Muscle layer of duodenum (tissue), 2 donors: Measurements from ENCODE around the gene IFT27.

ENCODE experiments used
- H3K27ac ChIP-seq: one replicate; pipeline ENCODE4 v1.7.0; 2013; ENCODE audit warnings: mild to moderate bottlenecking, low read length
- H3K27me3 ChIP-seq: one replicate; pipeline ENCODE4 v1.7.0; 2013; ENCODE audit warnings: low read depth, mild to moderate bottlenecking, control low read depth, low read length
- H3K36me3 ChIP-seq, 2 donors: one replicate each; pipeline ENCODE4 v1.7.0; 2013; ENCODE audit warnings: low read length in 2 of 2, control low read depth in 1 of 2, mild to moderate bottlenecking in 1 of 2; ENCODE audit not compliant: insufficient read depth in 2 of 2, control insufficient read depth in 1 of 2
- H3K4me1 ChIP-seq, 2 donors: one replicate each; pipeline ENCODE4 v1.7.0; 2013; ENCODE audit warnings: low read length in 2 of 2, mild to moderate bottlenecking in 2 of 2, control low read depth in 1 of 2, moderate library complexity in 1 of 2; ENCODE audit not compliant: insufficient read depth in 2 of 2, control insufficient read depth in 1 of 2
- H3K4me3 ChIP-seq, 2 donors: one replicate each; pipeline ENCODE4 v1.7.0; 2013; ENCODE audit warnings: low read length in 2 of 2, low read depth in 1 of 2, mild to moderate bottlenecking in 1 of 2
- H3K9me3 ChIP-seq, 2 donors: one replicate each; pipeline ENCODE4 v1.7.0; 2013; ENCODE audit warnings: low read length in 2 of 2, control low read depth in 1 of 2, mild to moderate bottlenecking in 1 of 2; ENCODE audit not compliant: control insufficient read depth in 1 of 2
- donor health status: healthy.

The IFT27 gene

DNA sequence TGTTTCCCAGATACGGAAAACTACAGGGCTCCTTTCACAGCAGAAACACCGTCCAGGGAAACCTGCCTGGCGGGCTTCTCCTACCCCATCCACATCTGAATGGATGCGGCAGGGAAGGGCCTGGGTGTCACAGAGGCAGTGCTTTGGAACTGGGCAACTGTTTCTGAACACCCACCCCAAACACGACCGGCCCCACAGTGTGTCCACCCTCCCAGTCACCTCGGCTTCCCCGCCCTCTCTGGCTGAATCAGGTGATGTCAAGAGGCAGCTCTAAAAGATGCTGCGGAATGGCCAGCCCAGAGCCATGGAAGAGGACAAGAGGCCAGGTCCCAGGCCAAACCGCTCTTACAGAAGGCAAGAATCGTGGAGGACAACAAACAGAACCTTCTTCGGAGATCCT, 22.0 kb downstream of the IFT27 start:
- Histone ChIP-seq H3K36me3 (no peaks in the 10 kb centered on the region), H3K4me3 (no peak overlapping the region), H3K27ac (no peak overlapping the region), H3K27me3 (peaks cover 9% of the 10 kb centered on the region), H3K9me3 (no peaks in the 10 kb centered on the region), H3K4me1 (no peaks in the 10 kb centered on the region)

GRCh38 chr22:36753120-36753802, 22.7 kb downstream of the IFT27 start:
- H3K9me3 ChIP-seq, result no peaks in the 10 kb centered on the region
- no peak overlapping the region for H3K4me3 ChIP-seq
- no peaks in the 10 kb centered on the region for H3K4me1 ChIP-seq
- H3K27me3 ChIP-seq, result peaks cover 9% of the 10 kb centered on the region
- no peak overlapping the region for H3K27ac ChIP-seq
- H3K36me3 ChIP-seq, result no peaks in the 10 kb centered on the region

GRCh38 chr22:36746375-36746970, 29.4 kb downstream of the IFT27 start:
- no peaks in the 10 kb centered on the region for H3K9me3 ChIP-seq
- H3K27me3 ChIP-seq, result peaks cover 6% of the 10 kb centered on the region

GRCh38 chr22:36745301-36745995, 30.5 kb downstream of the IFT27 start:
- H3K27me3 ChIP-seq, result peaks cover 6% of the 10 kb centered on the region
- H3K4me3 ChIP-seq, result no peak overlapping the region
- no peaks in the 10 kb centered on the region for H3K36me3 ChIP-seq
- H3K4me1 ChIP-seq, result no peaks in the 10 kb centered on the region
- H3K9me3 ChIP-seq, result no peaks in the 10 kb centered on the region
- no peak overlapping the region for H3K27ac ChIP-seq

More at GRCh38 chr22:36746375-36746970, 29.4 kb downstream of the IFT27 start:
- no peaks in the 10 kb centered on the region for H3K4me1 ChIP-seq
- no peak overlapping the region for H3K27ac ChIP-seq
- no peaks in the 10 kb centered on the region for H3K36me3 ChIP-seq
- H3K4me3 ChIP-seq, result no peak overlapping the region

- Histone ChIP-seq H3K27me3 (peaks cover 6% of the 10 kb centered on the region), H3K27ac (no peak overlapping the region), H3K4me1 (no peaks in the 10 kb centered on the region), H3K36me3 (no peaks in the 10 kb centered on the region), H3K9me3 (no peaks in the 10 kb centered on the region), H3K4me3 (no peak overlapping the region)
These were observed 31.1 kb downstream of the IFT27 start for GRCh38 chr22:36744791-36745190.

- H3K36me3 ChIP-seq, result no peaks in the 10 kb centered on the region
- no peaks in the 10 kb centered on the region for H3K4me1 ChIP-seq
- peaks cover 6% of the 10 kb centered on the region for H3K27me3 ChIP-seq
- no peaks in the 10 kb centered on the region for H3K9me3 ChIP-seq
- no peak overlapping the region for H3K4me3 ChIP-seq
- no peak overlapping the region for H3K27ac ChIP-seq
These were observed 31.5 kb downstream of the IFT27 start for GRCh38 chr22:36744413-36744765.

DNA sequence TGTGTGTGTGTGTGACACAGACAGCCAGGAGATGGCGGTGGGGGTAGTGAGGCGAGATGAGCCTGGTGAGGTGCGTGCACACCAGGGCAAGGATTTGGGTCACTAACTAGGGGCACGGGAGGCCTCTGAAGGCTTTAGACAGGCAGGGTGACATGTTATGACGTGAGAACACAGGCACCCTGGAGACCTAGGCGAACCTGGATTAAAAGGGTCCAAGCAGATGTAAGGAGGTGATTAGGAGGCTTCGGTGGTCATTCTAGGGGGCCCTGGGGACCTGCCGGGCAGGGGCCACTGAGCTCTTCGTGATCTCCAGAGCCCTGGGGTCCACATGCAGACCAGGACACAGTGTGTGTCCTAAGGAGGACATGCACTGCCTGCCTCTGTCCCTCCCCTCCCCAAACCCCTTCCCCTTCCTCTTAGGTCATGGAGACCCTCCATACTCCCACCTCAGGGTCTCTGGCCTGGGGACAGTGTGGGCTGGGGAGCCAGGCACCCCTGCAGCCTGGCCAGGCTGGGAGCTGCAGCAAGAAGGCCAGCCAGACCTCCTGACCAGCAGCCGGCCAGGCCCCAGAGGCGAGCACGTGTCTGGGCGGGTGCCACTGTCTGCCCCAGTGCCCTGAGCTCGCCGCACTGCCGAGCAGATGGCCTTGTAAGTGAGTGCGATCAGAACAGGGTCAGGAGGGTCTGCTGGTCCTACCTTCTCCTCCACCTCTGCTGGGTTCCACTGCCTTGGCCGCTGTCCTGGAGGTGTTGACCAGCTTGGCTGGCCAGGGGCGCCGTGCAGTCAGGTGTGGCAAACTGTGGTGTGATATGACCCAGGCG, 32.1 kb downstream of the IFT27 start:
- H3K27me3 ChIP-seq, result peaks cover 6% of the 10 kb centered on the region
- no peak overlapping the region for H3K27ac ChIP-seq
- H3K9me3 ChIP-seq, result peaks cover 0 to under 1% of the 10 kb centered on the region in 2 donors
- no peak overlapping the region for H3K4me3 ChIP-seq
- H3K36me3 ChIP-seq, result no peaks in the 10 kb centered on the region
- no peaks in the 10 kb centered on the region for H3K4me1 ChIP-seq

- Histone ChIP-seq H3K4me1 (no peaks in the 10 kb centered on the region), H3K9me3 (peaks cover 0 to 4% of the 10 kb centered on the region in 2 donors), H3K27ac (no peak overlapping the region), H3K4me3 (no peak overlapping the region), H3K36me3 (no peaks in the 10 kb centered on the region), H3K27me3 (peaks cover 6% of the 10 kb centered on the region)
These were observed 32.9 kb downstream of the IFT27 start for GRCh38 chr22:36743011-36743410.

GRCh38 chr22:36741968-36742367, 34.0 kb downstream of the IFT27 start:
- peaks cover 6% of the 10 kb centered on the region for H3K27me3 ChIP-seq
- H3K9me3 ChIP-seq, result peaks cover 0 to 4% of the 10 kb centered on the region in 2 donors
- no peaks in the 10 kb centered on the region for H3K36me3 ChIP-seq
- H3K27ac ChIP-seq, result no peak overlapping the region
- no peaks in the 10 kb centered on the region for H3K4me1 ChIP-seq
- no peak overlapping the region for H3K4me3 ChIP-seq

DNA sequence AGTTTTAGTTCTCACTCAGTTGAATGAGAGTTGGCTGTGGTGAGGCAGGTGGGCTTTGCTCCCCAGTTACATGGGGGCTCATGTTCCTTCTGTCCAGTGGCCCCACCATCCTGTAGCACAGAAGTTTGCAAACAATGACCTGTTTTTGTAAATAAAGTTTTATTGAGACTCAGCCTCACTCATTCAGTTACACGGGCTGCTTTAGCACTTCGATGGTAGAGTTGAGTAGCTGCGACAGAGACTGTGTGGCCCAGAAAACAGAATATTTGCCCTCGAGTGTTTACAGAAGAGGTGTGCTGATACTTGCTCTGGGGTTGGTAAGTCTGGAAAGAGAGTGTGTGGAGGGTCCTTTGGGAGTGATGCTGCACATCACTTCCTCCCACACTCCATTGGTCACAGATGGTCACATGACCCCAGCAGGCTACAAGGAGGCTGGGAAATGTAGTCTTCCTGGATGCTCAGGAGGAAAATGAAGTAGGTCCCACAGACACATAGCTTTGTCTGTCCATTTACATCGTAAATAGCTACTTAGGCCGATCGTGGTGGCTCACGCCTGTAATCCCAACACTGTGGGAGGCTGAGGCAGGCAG, 34.6 kb downstream of the IFT27 start:
- no peak overlapping the region for H3K27ac ChIP-seq
- H3K4me3 ChIP-seq, result no peak overlapping the region
- H3K27me3 ChIP-seq, result peaks cover 9% of the 10 kb centered on the region
- H3K9me3 ChIP-seq, result peaks cover 0 to 4% of the 10 kb centered on the region in 2 donors
- no peaks in the 10 kb centered on the region for H3K4me1 ChIP-seq
- no peaks in the 10 kb centered on the region for H3K36me3 ChIP-seq

DNA sequence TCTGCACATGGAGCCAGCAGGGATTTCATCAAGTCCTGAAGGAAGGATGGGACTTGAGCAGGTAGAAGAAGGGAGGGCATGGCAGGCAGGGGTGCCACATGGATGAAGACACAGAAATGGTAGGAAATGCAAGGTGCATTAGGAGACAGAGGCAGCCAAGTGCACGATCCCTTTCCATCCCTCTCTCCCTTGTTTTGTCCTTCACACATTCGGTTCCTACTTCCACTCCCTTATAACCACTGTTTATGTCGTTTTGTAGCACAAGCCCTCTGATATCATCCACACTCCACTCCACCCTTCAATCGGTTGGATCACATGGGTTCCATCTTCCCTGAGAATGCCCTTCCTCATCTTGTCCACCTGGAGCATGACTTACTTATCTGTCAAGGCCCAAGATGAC, 35.2 kb downstream of the IFT27 start:
- no peaks in the 10 kb centered on the region for H3K36me3 ChIP-seq
- no peaks in the 10 kb centered on the region for H3K4me1 ChIP-seq
- peaks cover 0 to 4% of the 10 kb centered on the region in 2 donors for H3K9me3 ChIP-seq
- H3K27ac ChIP-seq, result no peak overlapping the region
- no peak overlapping the region for H3K4me3 ChIP-seq
- peaks cover 8% of the 10 kb centered on the region for H3K27me3 ChIP-seq
